Breast epithelium (tissue), 3 donors: Measurements from ENCODE around the gene ENC1.
"Not testable (repeated sequence)": the region's sequence is repeated elsewhere in the genome, so short reads cannot be mapped to it uniquely, and the experiment has no call there.

Source experiments
- CTCF ChIP-seq, 3 donors: fragments of 450-650 bp; IDR thresholded peaks; one replicate each; pipeline ENCODE4 v1.5.1; 2016 to 2017; ENCODE audit warnings: antibody characterized with exemption in 3 of 3, mild to moderate bottlenecking in 3 of 3, moderate library complexity in 3 of 3
- POLR2A ChIP-seq: fragments of 450-650 bp; IDR thresholded peaks from one replicate; pipeline ENCODE4 v1.6.1; 2016; ENCODE audit warnings: antibody characterized with exemption, mild to moderate bottlenecking, moderate library complexity

DNA sequence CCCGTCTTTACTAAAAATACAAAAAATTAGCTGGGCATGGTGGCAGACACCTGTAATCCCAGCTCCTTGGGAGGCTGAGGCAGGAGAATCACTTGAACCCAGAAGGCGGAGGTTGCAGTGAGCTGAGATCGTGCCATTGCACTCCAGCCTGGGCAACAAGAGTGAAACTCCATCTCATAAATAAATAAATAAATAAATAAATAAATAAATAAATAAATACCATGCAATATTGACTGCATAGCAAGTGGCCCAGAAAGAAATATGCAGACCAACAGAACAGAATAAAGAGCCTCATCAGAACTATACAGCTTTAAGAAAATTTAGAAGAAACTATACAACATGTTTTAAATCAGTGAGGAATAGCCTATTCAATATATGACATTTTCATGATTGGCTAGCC is 37.6 kb upstream of the ENC1 start:
- not testable (repeated sequence) for TF ChIP-seq CTCF (IDR thresholded peaks at IDR 0.05); POLR2A
